Effector memory CD8-positive, alpha-beta T cell (primary cell): ENCODE data around the gene DGKZ.

Source experiments
- ATAC-seq: fragments of 150-1000 bp; cut with Tn5 transposase; replicated peaks from 2 replicates; pipeline ENCODE4 v1.10.0; 2021; ENCODE audit warnings: mild to moderate bottlenecking, moderate library complexity
- DNase-seq, 3 experiments: peaks; one replicate each; pipeline ENCODE4 v3.0.0; 2021
- H3K27ac Mint-ChIP-seq, 2 donors: one replicate each; pipeline ENCODE4 v1.8.0; 2022; ENCODE audit warnings: mild to moderate bottlenecking in 2 of 2, mixed read lengths in 2 of 2, moderate library complexity in 2 of 2
- H3K27me3 Mint-ChIP-seq, 2 donors: one replicate each; pipeline ENCODE4 v1.8.0; 2022; ENCODE audit warnings: mixed read lengths in 2 of 2
- H3K36me3 Mint-ChIP-seq: one replicate; pipeline ENCODE4 v1.8.0; 2022; ENCODE audit warnings: mild to moderate bottlenecking, moderate library complexity, mixed read lengths; ENCODE audit not compliant: insufficient read depth
- H3K4me1 Mint-ChIP-seq, 2 donors: one replicate each; pipeline ENCODE4 v1.8.0; 2022; ENCODE audit warnings: low read depth in 2 of 2, mixed read lengths in 2 of 2
- H3K4me3 Mint-ChIP-seq, 2 donors: one replicate each; pipeline ENCODE4 v1.8.0; 2022; ENCODE audit warnings: mild to moderate bottlenecking in 2 of 2, mixed read lengths in 2 of 2, moderate library complexity in 2 of 2
- H3K9me3 Mint-ChIP-seq, 2 donors: one replicate each; pipeline ENCODE4 v1.8.0; 2022; ENCODE audit warnings: mixed read lengths in 2 of 2

Gene DGKZ

GRCh38 chr11:46332568-46333393 lies 14.5 kb upstream of the DGKZ start:
- Mint-ChIP-seq H3K27ac (no peak overlapping the region), H3K4me3 (peak overlapping the region; percentile 29 to 69), H3K36me3 (no peaks in the 10 kb centered on the region), H3K4me1 (peaks cover 13 to 25% of the 10 kb centered on the region in 2 donors), H3K27me3 (peaks cover 51 to 95% of the 10 kb centered on the region in 2 donors), H3K9me3 (no peaks in the 10 kb centered on the region)
- DNase-seq (no peak), ATAC-seq (peak; percentile 61)

GRCh38 chr11:46333394-46333947 lies 13.8 kb upstream of the DGKZ start:
- H3K4me3 Mint-ChIP-seq = peak overlapping the region; percentile 29 to 69
- DNase-seq = no peak
- no peaks in the 10 kb centered on the region for H3K36me3 Mint-ChIP-seq
- H3K27ac Mint-ChIP-seq = no peak overlapping the region
- H3K9me3 Mint-ChIP-seq = no peaks in the 10 kb centered on the region
- H3K27me3 Mint-ChIP-seq = peaks cover 51 to 94% of the 10 kb centered on the region in 2 donors
- H3K4me1 Mint-ChIP-seq = peaks cover 13 to 25% of the 10 kb centered on the region in 2 donors
- ATAC-seq = peak; percentile 49

GRCh38 chr11:46334211-46334610 lies 13.1 kb upstream of the DGKZ start:
- H3K4me1 Mint-ChIP-seq = peaks cover 13 to 25% of the 10 kb centered on the region in 2 donors
- no peaks in the 10 kb centered on the region for H3K36me3 Mint-ChIP-seq

GRCh38 chr11:46335271-46335670 lies 12.0 kb upstream of the DGKZ start:
- no peaks in the 10 kb centered on the region for H3K36me3 Mint-ChIP-seq
- DNase-seq (no peak), ATAC-seq (no peak)
- H3K4me1 Mint-ChIP-seq = peaks cover 13 to 22% of the 10 kb centered on the region in 2 donors
- no peak overlapping the region for H3K27ac Mint-ChIP-seq
- H3K27me3 Mint-ChIP-seq = peaks cover 39 to 82% of the 10 kb centered on the region in 2 donors
- H3K9me3 Mint-ChIP-seq = no peaks in the 10 kb centered on the region
- H3K4me3 Mint-ChIP-seq = no peak overlapping the region

More at GRCh38 chr11:46334211-46334610, 13.1 kb upstream of the DGKZ start:
- Mint-ChIP-seq H3K9me3 (no peaks in the 10 kb centered on the region), H3K4me3 (peak overlapping the region in 1 of 2 donors; percentile 69), H3K27me3 (peaks cover 50 to 93% of the 10 kb centered on the region in 2 donors), H3K27ac (no peak overlapping the region)
- no peak for ATAC-seq
- DNase-seq = no peak

- no peak overlapping the region for H3K4me3 Mint-ChIP-seq
- peaks cover 12 to 16% of the 10 kb centered on the region in 2 donors for H3K4me1 Mint-ChIP-seq
- no peak for ATAC-seq
- H3K9me3 Mint-ChIP-seq = no peaks in the 10 kb centered on the region
- DNase-seq = no peak
- no peak overlapping the region for H3K27ac Mint-ChIP-seq
- no peaks in the 10 kb centered on the region for H3K36me3 Mint-ChIP-seq
- H3K27me3 Mint-ChIP-seq = peaks cover 31 to 75% of the 10 kb centered on the region in 2 donors
Measured at GRCh38 chr11:46335890-46336562, 11.2 kb upstream of the DGKZ start.

- Mint-ChIP-seq H3K4me3 (no peak overlapping the region), H3K9me3 (no peaks in the 10 kb centered on the region), H3K27ac (no peak overlapping the region), H3K4me1 (peaks cover 6 to 10% of the 10 kb centered on the region in 2 donors), H3K27me3 (peaks cover 25 to 68% of the 10 kb centered on the region in 2 donors), H3K36me3 (no peaks in the 10 kb centered on the region)
- DNase-seq = no peak
- ATAC-seq = no peak
Measured at GRCh38 chr11:46336563-46337180, 10.6 kb upstream of the DGKZ start.

- Mint-ChIP-seq H3K4me3 (no peak overlapping the region), H3K27me3 (peaks cover 21 to 59% of the 10 kb centered on the region in 2 donors), H3K36me3 (no peaks in the 10 kb centered on the region), H3K27ac (no peak overlapping the region), H3K4me1 (peaks cover 3 to 12% of the 10 kb centered on the region in 2 donors), H3K9me3 (no peaks in the 10 kb centered on the region)
- ATAC-seq = no peak
- DNase-seq = no peak
Measured at GRCh38 chr11:46337626-46338345, 9.5 kb upstream of the DGKZ start.

GRCh38 chr11:46338636-46338987 lies 8.7 kb upstream of the DGKZ start:
- H3K27ac Mint-ChIP-seq = no peak overlapping the region
- H3K4me3 Mint-ChIP-seq = no peak overlapping the region
- no peaks in the 10 kb centered on the region for H3K9me3 Mint-ChIP-seq
- H3K4me1 Mint-ChIP-seq = peaks cover under 1 to 9% of the 10 kb centered on the region in 2 donors
- ATAC-seq (no peak), DNase-seq (no peak)
- H3K36me3 Mint-ChIP-seq = peaks cover under 1% of the 10 kb centered on the region
- peaks cover 21 to 53% of the 10 kb centered on the region in 2 donors for H3K27me3 Mint-ChIP-seq

- Mint-ChIP-seq H3K27me3 (peaks cover 20 to 47% of the 10 kb centered on the region in 2 donors), H3K27ac (no peak overlapping the region), H3K4me1 (peaks cover 0 to 9% of the 10 kb centered on the region in 2 donors), H3K36me3 (peaks cover 4% of the 10 kb centered on the region), H3K4me3 (no peak overlapping the region), H3K9me3 (no peaks in the 10 kb centered on the region)
- ATAC-seq (no peak), DNase-seq (no peak)
Measured at GRCh38 chr11:46338988-46339666, 8.1 kb upstream of the DGKZ start.

- H3K27ac Mint-ChIP-seq = no peak overlapping the region
- ATAC-seq (no peak), DNase-seq (no peak)
- peaks cover 4% of the 10 kb centered on the region for H3K36me3 Mint-ChIP-seq
- no peaks in the 10 kb centered on the region for H3K9me3 Mint-ChIP-seq
- H3K4me1 Mint-ChIP-seq = peaks cover 2 to 7% of the 10 kb centered on the region in 2 donors
- H3K27me3 Mint-ChIP-seq = peaks cover 13 to 41% of the 10 kb centered on the region in 2 donors
- H3K4me3 Mint-ChIP-seq = no peak overlapping the region
Measured at GRCh38 chr11:46339816-46340215, 7.4 kb upstream of the DGKZ start.

- H3K4me1 Mint-ChIP-seq = peaks cover 16 to 22% of the 10 kb centered on the region in 2 donors
- ATAC-seq = no peak
Measured at GRCh38 chr11:46341454-46341853, 5.8 kb upstream of the DGKZ start.

GRCh38 chr11:46342239-46342638 lies 5.0 kb upstream of the DGKZ start:
- Mint-ChIP-seq H3K4me3 (no peak overlapping the region), H3K9me3 (no peaks in the 10 kb centered on the region), H3K36me3 (peaks cover 13% of the 10 kb centered on the region), H3K27me3 (peaks cover 0 to 23% of the 10 kb centered on the region in 2 donors), H3K27ac (no peak overlapping the region), H3K4me1 (peaks cover 22 to 29% of the 10 kb centered on the region in 2 donors)
- no peak for ATAC-seq
- no peak for DNase-seq

More at GRCh38 chr11:46341454-46341853, 5.8 kb upstream of the DGKZ start:
- H3K27me3 Mint-ChIP-seq = peaks cover 0 to 31% of the 10 kb centered on the region in 2 donors
- H3K36me3 Mint-ChIP-seq = peaks cover 11% of the 10 kb centered on the region
- DNase-seq = no peak
- no peaks in the 10 kb centered on the region for H3K9me3 Mint-ChIP-seq
- no peak overlapping the region for H3K4me3 Mint-ChIP-seq
- H3K27ac Mint-ChIP-seq = no peak overlapping the region
